Duodenal mucosa (tissue), 2 donors: ENCODE results near the gene NGEF.

ENCODE experiments used
- H3K27ac ChIP-seq: one replicate; pipeline ENCODE4 v1.7.0; 2013; ENCODE audit warnings: low read depth, low read length
- H3K27me3 ChIP-seq, 2 donors: one replicate each; pipeline ENCODE4 v1.7.0; 2013; ENCODE audit warnings: low read length in 2 of 2, control low read depth in 1 of 2; ENCODE audit not compliant: insufficient read depth in 2 of 2, control insufficient read depth in 1 of 2
- H3K36me3 ChIP-seq, 2 donors: one replicate each; pipeline ENCODE4 v1.7.0; 2013; ENCODE audit warnings: low read length in 2 of 2, control low read depth in 1 of 2; ENCODE audit not compliant: insufficient read depth in 2 of 2, control insufficient read depth in 1 of 2
- H3K4me1 ChIP-seq, 2 donors: one replicate each; pipeline ENCODE4 v1.7.0; 2013; ENCODE audit warnings: low read length in 2 of 2, control low read depth in 1 of 2; ENCODE audit not compliant: insufficient read depth in 2 of 2, control insufficient read depth in 1 of 2
- H3K4me3 ChIP-seq, 2 donors: one replicate each; pipeline ENCODE4 v1.7.0; 2013; ENCODE audit warnings: low read length in 2 of 2, low read depth in 1 of 2
- H3K9ac ChIP-seq, 2 donors: one replicate each; pipeline ENCODE4 v1.7.0; 2013; ENCODE audit warnings: low read length in 2 of 2, low read depth in 1 of 2
- H3K9me3 ChIP-seq, 2 donors: one replicate each; pipeline ENCODE4 v1.7.0; 2013; ENCODE audit warnings: low read length in 2 of 2, control low read depth in 1 of 2; ENCODE audit not compliant: control insufficient read depth in 1 of 2

NGEF gene

DNA sequence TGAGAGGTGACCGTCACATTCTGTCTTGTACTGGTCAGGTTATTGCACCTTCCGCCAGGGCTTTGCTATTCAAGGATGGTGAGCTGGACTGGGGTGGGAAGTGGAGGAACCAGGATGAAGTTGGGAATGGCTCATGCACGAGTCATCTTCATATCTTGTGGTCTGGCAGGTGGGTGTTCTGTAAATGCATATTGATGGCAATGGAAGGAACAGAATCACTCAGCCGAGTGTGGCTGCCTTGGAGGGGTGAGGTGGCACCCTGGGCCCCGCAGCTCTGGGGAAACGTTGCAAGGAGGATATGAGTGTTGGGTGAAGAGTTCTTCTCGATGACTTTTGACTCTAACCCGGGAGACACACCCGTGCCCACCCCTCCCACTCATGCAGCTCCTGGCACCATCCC lies 20.6 kb upstream of the NGEF start:
- Histone ChIP-seq H3K9me3 (no peaks in the 10 kb centered on the region), H3K27ac (no peak overlapping the region), H3K4me3 (no peak overlapping the region), H3K36me3 (no peaks in the 10 kb centered on the region), H3K27me3 (no peaks in the 10 kb centered on the region), H3K4me1 (no peaks in the 10 kb centered on the region), H3K9ac (no peak overlapping the region)

- no peak within 1 kb of the TSS for H3K9ac ChIP-seq
- H3K4me3 ChIP-seq, result no peak within 1 kb of the TSS
- H3K27ac ChIP-seq, result no peak within 1 kb of the TSS
- H3K9me3 ChIP-seq, result no peaks in the 10 kb centered on the region
- H3K36me3 ChIP-seq, result no peaks in the 10 kb centered on the region
- no peaks in the 10 kb centered on the region for H3K27me3 ChIP-seq
- no peaks in the 10 kb centered on the region for H3K4me1 ChIP-seq
Observed at GRCh38 chr2:233032551-233033320, 19.7 kb upstream of the NGEF start, which contains the start of gene NEU2. Gene NEU2 (plus strand): TSS chr2:233032672. CDS start chr2:233032672, 0 bp downstream.

DNA sequence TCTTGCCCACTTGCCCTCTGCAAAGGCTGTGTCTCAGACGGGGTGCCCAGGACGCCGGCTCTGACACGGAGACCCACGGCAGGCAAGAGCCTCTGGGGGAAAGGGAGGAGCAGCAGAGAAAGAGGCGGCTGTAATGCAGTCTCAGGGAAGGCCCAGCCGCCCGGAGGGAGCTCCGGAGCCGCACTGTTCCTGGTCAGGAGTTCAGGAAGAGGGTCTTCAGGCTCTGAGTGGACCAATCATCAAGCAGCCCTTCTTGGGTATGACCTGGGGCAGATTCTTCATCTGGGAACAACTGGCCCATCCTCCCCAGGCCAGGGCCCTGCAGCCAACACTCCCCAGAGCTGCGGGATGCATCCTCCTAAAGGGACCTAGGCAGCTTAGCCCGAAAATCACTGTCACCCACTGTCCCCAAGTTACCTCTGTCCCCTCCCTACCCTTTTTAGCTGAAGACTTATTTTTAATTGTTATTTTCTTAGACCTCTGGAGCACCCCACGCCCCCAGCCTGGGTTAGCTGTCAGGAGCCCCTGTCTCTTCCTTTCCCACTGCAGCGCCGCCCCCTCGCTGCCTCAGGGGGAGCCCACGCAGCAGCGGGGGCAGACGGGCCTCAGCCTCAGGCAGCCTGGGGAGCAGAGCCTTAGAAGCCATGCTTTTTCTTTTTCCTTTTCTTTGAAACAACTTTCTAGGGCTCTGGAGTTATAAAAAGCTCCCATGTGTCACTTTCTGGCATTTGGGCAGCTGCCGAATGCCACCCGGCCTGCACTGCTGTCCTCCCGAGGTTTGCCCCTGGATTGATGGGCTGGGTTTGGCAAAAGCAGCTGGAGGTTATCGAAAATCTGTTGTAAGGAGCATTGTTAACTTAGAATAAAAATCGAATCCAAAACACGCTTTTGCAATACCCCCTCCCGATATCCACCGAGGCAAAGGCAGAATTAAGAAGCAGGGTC lies 18.8 kb upstream of the NGEF start:
- H3K4me1 ChIP-seq, result no peaks in the 10 kb centered on the region
- no peaks in the 10 kb centered on the region for H3K27me3 ChIP-seq
- H3K36me3 ChIP-seq, result no peaks in the 10 kb centered on the region
- H3K9ac ChIP-seq, result no peak overlapping the region
- H3K27ac ChIP-seq, result no peak overlapping the region
- no peak overlapping the region for H3K4me3 ChIP-seq
- H3K9me3 ChIP-seq, result no peaks in the 10 kb centered on the region

GRCh38 chr2:233029321-233029720 lies 16.3 kb upstream of the NGEF start:
- no peaks in the 10 kb centered on the region for H3K36me3 ChIP-seq
- no peak overlapping the region for H3K27ac ChIP-seq
- no peaks in the 10 kb centered on the region for H3K27me3 ChIP-seq
- no peak overlapping the region for H3K9ac ChIP-seq
- no peak overlapping the region for H3K4me3 ChIP-seq
- H3K4me1 ChIP-seq, result no peaks in the 10 kb centered on the region
- H3K9me3 ChIP-seq, result no peaks in the 10 kb centered on the region

DNA sequence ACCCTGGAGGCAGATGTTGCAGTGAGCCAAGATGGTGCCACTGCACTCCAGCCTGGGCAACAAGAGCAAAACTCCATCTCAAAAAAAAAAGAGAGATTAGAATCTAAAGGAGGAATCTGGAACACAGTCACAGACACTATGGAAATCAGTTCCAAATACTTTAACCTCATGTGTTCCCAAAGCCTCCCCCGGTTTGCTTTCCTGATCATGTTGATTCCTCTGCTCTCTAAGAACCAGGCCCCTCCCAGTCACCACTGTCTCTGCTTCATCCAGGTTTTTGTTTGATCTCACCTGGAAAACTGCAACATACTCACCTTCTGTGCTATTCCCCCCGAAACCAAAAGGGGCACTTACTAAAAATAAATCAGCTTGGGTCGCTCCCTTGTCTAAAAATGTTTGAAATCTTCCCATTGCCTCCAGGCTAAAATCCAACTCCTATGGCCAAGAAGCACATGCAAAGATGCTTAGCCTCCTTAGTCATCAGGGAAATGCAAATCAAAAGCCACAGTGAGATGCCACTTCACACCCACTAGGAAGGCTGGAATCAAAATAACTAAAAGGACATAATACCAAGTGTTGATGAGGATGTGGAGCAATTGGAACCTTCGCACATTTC lies 13.2 kb upstream of the NGEF start:
- Histone ChIP-seq H3K9ac (no peak overlapping the region), H3K36me3 (no peaks in the 10 kb centered on the region), H3K27me3 (no peaks in the 10 kb centered on the region), H3K27ac (no peak overlapping the region), H3K4me1 (no peaks in the 10 kb centered on the region), H3K4me3 (no peak overlapping the region), H3K9me3 (no peaks in the 10 kb centered on the region)

GRCh38 chr2:233025706-233026105 lies 12.7 kb upstream of the NGEF start:
- Histone ChIP-seq H3K27me3 (no peaks in the 10 kb centered on the region), H3K27ac (no peak overlapping the region), H3K4me1 (no peaks in the 10 kb centered on the region), H3K9ac (no peak overlapping the region), H3K9me3 (no peaks in the 10 kb centered on the region), H3K36me3 (no peaks in the 10 kb centered on the region), H3K4me3 (no peak overlapping the region)

- Histone ChIP-seq H3K9ac (no peak overlapping the region), H3K27ac (no peak overlapping the region), H3K4me1 (no peaks in the 10 kb centered on the region), H3K27me3 (no peaks in the 10 kb centered on the region), H3K4me3 (no peak overlapping the region), H3K9me3 (no peaks in the 10 kb centered on the region), H3K36me3 (no peaks in the 10 kb centered on the region)
Observed at GRCh38 chr2:233023761-233024410, 10.8 kb upstream of the NGEF start.

- Histone ChIP-seq H3K9ac (no peak overlapping the region), H3K27ac (no peak overlapping the region), H3K27me3 (no peaks in the 10 kb centered on the region), H3K36me3 (no peaks in the 10 kb centered on the region), H3K9me3 (no peaks in the 10 kb centered on the region), H3K4me1 (peaks cover 0 to 6% of the 10 kb centered on the region in 2 donors), H3K4me3 (no peak overlapping the region)
Observed at GRCh38 chr2:233023007-233023760, 10.1 kb upstream of the NGEF start.

GRCh38 chr2:233022561-233022960 lies 9.5 kb upstream of the NGEF start:
- Histone ChIP-seq H3K27ac (no peak overlapping the region), H3K4me3 (no peak overlapping the region), H3K9ac (no peak overlapping the region), H3K9me3 (no peaks in the 10 kb centered on the region), H3K27me3 (no peaks in the 10 kb centered on the region), H3K4me1 (peaks cover 0 to 10% of the 10 kb centered on the region in 2 donors), H3K36me3 (no peaks in the 10 kb centered on the region)
